ENCODE data around the gene CNIH1.

DNA sequence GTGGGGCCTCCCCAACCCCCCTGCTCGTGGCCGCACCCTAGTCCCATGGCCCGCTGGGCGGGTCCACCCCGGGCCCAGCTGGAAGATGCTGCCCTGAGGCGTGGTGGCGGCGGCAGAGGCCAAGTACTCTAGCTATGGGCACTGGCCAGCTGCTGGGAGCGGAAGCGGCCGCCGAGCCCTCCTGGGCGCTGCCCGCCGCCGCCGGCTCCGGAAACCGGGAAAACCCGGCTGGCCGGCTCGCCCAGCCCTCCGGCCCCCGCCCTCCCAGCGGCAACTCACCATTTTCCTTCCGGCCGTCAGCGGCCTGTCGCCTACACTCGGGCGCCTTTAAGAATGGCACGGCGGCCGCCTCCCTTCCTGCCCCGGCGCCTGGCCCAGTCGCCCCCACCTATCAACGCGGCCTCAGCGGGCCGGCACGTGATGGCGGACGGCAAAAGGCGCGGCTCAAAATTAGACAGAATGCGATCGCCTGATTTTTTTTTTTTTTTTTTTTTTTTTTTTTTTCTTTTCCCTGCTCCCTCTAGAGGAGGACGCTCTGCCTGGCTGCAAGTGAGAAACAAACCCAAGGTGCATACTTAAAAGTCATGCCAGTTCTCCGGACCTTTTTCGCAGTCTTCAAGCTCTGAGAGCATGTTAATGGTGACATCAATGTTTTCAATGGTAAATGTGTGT lies 47.6 kb upstream of the CNIH1 start, which contains the start of gene GMFB:
- TF ChIP-seq EZH2 (IDR thresholded peaks at IDR 0.05) (no peak), POLR2A (IDR thresholded peaks at IDR 0.05; ENCODE audit: borderline replicate concordance, extremely low read depth, insufficient read depth, insufficient read length) (peak; percentile 46), POLR2AphosphoS5 (IDR thresholded peaks at IDR 0.05; ENCODE audit: low read depth, low read length) (peak; percentile 77), RAD21 (IDR thresholded peaks at IDR 0.05; ENCODE audit: low read depth) (peak; percentile 28; the same call in 1 of the 2 replicates), JUND (IDR thresholded peaks at IDR 0.05) (no peak; the same call in 1 of the 2 replicates), ELF1 (IDR thresholded peaks at IDR 0.05; ENCODE audit: borderline replicate concordance, low read depth) (peak; percentile 74), FOSL1 (IDR thresholded peaks at IDR 0.05; ENCODE audit: low read depth) (no peak), ZFX (IDR thresholded peaks at IDR 0.05) (peak; percentile 84), CEBPB (IDR thresholded peaks at IDR 0.05; ENCODE audit: low read depth) (no peak)
- TF ChIP-seq, protein P1, sequence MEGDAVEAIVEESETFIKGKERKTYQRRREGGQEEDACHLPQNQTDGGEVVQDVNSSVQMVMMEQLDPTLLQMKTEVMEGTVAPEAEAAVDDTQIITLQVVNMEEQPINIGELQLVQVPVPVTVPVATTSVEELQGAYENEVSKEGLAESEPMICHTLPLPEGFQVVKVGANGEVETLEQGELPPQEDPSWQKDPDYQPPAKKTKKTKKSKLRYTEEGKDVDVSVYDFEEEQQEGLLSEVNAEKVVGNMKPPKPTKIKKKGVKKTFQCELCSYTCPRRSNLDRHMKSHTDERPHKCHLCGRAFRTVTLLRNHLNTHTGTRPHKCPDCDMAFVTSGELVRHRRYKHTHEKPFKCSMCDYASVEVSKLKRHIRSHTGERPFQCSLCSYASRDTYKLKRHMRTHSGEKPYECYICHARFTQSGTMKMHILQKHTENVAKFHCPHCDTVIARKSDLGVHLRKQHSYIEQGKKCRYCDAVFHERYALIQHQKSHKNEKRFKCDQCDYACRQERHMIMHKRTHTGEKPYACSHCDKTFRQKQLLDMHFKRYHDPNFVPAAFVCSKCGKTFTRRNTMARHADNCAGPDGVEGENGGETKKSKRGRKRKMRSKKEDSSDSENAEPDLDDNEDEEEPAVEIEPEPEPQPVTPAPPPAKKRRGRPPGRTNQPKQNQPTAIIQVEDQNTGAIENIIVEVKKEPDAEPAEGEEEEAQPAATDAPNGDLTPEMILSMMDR (IDR thresholded peaks at IDR 0.05 in 2 of 3, conservative IDR thresholded peaks at IDR 0.05 in 1 of 3; ENCODE audit: borderline replicate concordance in 1 of 3, insufficient read depth in 1 of 3, low read depth in 2 of 3, low read length in 2 of 3): peak; percentile 23 to 66 (median 54); a peak in 5 of 6 replicates
- TF ChIP-seq, protein P2, sequence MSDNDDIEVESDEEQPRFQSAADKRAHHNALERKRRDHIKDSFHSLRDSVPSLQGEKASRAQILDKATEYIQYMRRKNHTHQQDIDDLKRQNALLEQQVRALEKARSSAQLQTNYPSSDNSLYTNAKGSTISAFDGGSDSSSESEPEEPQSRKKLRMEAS (IDR thresholded peaks at IDR 0.05): peak; percentile 95
- TF ChIP-seq, protein P3, sequence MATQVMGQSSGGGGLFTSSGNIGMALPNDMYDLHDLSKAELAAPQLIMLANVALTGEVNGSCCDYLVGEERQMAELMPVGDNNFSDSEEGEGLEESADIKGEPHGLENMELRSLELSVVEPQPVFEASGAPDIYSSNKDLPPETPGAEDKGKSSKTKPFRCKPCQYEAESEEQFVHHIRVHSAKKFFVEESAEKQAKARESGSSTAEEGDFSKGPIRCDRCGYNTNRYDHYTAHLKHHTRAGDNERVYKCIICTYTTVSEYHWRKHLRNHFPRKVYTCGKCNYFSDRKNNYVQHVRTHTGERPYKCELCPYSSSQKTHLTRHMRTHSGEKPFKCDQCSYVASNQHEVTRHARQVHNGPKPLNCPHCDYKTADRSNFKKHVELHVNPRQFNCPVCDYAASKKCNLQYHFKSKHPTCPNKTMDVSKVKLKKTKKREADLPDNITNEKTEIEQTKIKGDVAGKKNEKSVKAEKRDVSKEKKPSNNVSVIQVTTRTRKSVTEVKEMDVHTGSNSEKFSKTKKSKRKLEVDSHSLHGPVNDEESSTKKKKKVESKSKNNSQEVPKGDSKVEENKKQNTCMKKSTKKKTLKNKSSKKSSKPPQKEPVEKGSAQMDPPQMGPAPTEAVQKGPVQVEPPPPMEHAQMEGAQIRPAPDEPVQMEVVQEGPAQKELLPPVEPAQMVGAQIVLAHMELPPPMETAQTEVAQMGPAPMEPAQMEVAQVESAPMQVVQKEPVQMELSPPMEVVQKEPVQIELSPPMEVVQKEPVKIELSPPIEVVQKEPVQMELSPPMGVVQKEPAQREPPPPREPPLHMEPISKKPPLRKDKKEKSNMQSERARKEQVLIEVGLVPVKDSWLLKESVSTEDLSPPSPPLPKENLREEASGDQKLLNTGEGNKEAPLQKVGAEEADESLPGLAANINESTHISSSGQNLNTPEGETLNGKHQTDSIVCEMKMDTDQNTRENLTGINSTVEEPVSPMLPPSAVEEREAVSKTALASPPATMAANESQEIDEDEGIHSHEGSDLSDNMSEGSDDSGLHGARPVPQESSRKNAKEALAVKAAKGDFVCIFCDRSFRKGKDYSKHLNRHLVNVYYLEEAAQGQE (IDR thresholded peaks at IDR 0.05; ENCODE audit: low read depth): no peak
- TF ChIP-seq, protein P4, sequence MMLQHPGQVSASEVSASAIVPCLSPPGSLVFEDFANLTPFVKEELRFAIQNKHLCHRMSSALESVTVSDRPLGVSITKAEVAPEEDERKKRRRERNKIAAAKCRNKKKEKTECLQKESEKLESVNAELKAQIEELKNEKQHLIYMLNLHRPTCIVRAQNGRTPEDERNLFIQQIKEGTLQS (IDR thresholded peaks at IDR 0.05): no peak
